DOHH2 (cell line): Measurements from ENCODE around the gene DPP6.

Experiments
- EZH2phosphoT487 ChIP-seq: fragments of 200-600 bp; sonication (generic); IDR thresholded peaks from 2 replicates; pipeline ENCODE4 v1.6.1; 2017; ENCODE audit warnings: borderline replicate concordance, mild to moderate bottlenecking, antibody characterized with exemption, low read length, moderate library complexity, mixed read lengths
- TF ChIP-seq, protein P1 (sequence below): fragments of 200-600 bp; sonication (generic); IDR thresholded peaks from one replicate; pipeline ENCODE4 v1.5.1; 2014; ENCODE audit warnings: antibody characterized with exemption, mild to moderate bottlenecking, low read depth, low read length; ENCODE audit not compliant: poor library complexity, severe bottlenecking

DNA sequence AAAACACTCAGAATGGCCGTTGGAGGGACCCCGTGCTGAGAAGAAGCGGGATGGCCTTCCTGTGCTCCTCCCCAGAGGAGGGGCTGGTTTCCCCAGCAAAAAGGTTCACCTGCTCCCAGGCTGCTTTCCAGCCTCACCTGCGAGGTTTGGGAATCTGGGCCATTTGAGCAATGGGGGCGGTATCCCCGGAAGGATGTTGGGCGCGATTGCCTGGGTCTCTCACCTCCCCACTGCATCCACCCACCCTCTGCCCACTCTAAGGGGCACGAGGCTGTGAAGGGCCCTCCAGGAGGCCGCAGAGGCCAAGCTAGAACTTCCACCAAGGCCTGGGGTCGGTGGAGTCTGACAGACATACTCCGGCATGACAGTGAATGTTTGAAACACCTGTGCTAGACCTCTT, 803.2 kb downstream of the DPP6 start:
- TF ChIP-seq, protein P1, sequence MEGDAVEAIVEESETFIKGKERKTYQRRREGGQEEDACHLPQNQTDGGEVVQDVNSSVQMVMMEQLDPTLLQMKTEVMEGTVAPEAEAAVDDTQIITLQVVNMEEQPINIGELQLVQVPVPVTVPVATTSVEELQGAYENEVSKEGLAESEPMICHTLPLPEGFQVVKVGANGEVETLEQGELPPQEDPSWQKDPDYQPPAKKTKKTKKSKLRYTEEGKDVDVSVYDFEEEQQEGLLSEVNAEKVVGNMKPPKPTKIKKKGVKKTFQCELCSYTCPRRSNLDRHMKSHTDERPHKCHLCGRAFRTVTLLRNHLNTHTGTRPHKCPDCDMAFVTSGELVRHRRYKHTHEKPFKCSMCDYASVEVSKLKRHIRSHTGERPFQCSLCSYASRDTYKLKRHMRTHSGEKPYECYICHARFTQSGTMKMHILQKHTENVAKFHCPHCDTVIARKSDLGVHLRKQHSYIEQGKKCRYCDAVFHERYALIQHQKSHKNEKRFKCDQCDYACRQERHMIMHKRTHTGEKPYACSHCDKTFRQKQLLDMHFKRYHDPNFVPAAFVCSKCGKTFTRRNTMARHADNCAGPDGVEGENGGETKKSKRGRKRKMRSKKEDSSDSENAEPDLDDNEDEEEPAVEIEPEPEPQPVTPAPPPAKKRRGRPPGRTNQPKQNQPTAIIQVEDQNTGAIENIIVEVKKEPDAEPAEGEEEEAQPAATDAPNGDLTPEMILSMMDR = no peak
- no peak for TF ChIP-seq EZH2phosphoT487
